GM12878 (cell line): Measurements from ENCODE around the gene HNRNPF. TPM values are rescaled to one million over a fixed set of nuclear protein-coding genes. Genes with fewer than 3 reads are reported as not detected.

ENCODE experiments used
- BMI1 ChIP-seq: fragments of 450-650 bp; IDR thresholded peaks from 2 replicates; pipeline ENCODE4 v1.6.1; 2016; ENCODE audit warnings: mild to moderate bottlenecking, moderate library complexity, borderline replicate concordance
- CBX3 ChIP-seq: fragments of 200-600 bp; sonication (generic); IDR thresholded peaks from 2 replicates; pipeline ENCODE4 v1.6.1; 2016; ENCODE audit warnings: low read depth, borderline replicate concordance
- CBX5 ChIP-seq: sonication (generic); IDR thresholded peaks from 2 replicates; pipeline ENCODE4 v1.6.1; 2016; ENCODE audit warnings: low read depth, moderate library complexity, mild to moderate bottlenecking, inconsistent platforms
- CHD4 ChIP-seq: fragments of 200-600 bp; sonication (generic); IDR thresholded peaks from 2 replicates; pipeline ENCODE4 v1.6.1; 2016; ENCODE audit warnings: mild to moderate bottlenecking
- GABPA ChIP-seq: IDR thresholded peaks from 2 replicates; pipeline ENCODE4 v1.6.1; 2014; ENCODE audit warnings: antibody characterized with exemption, low read depth, mild to moderate bottlenecking, inconsistent platforms
- KLF5 ChIP-seq: fragments of 450-650 bp; IDR thresholded peaks from 2 replicates; pipeline ENCODE4 v1.6.1; 2014; ENCODE audit warnings: mild to moderate bottlenecking; ENCODE audit not compliant: partially characterized antibody
- LARP7 ChIP-seq: fragments of 450-650 bp; IDR thresholded peaks from 2 replicates; pipeline ENCODE4 v1.6.1; 2017; ENCODE audit warnings: mild to moderate bottlenecking
- MYC ChIP-seq: IDR thresholded peaks from 2 replicates; pipeline ENCODE4 v1.6.1; 2011; ENCODE audit warnings: mild to moderate bottlenecking, low read length, moderate library complexity, inconsistent platforms; ENCODE audit not compliant: insufficient read depth, insufficient replicate concordance, insufficient read length, severe bottlenecking
- NR2C2 ChIP-seq: IDR thresholded peaks from 2 replicates; pipeline ENCODE4 v1.6.1; 2011; ENCODE audit warnings: borderline replicate concordance, low read depth; ENCODE audit not compliant: control insufficient read depth, insufficient read length
- PML ChIP-seq: IDR thresholded peaks from 2 replicates; pipeline ENCODE4 v1.6.1; 2012; ENCODE audit warnings: low read length, inconsistent platforms
- RCOR1 ChIP-seq: conservative IDR thresholded peaks from 2 replicates; pipeline ENCODE4 v1.6.1; 2012; ENCODE audit warnings: low read depth, low read length, improper control_type of control experiment
- RUNX3 ChIP-seq: IDR thresholded peaks from 2 replicates; pipeline ENCODE4 v1.6.1; 2012; ENCODE audit warnings: low read length, inconsistent platforms
- SMAD5 ChIP-seq: IDR thresholded peaks from 2 replicates; pipeline ENCODE4 v1.6.1; 2016; ENCODE audit warnings: antibody characterized with exemption, low read depth
- SMARCA5 ChIP-seq: fragments of 450-650 bp; IDR thresholded peaks from 2 replicates; pipeline ENCODE4 v1.6.1; 2017; ENCODE audit warnings: mild to moderate bottlenecking
- SP1 ChIP-seq: IDR thresholded peaks from one replicate; pipeline ENCODE4 v1.6.1; 2011; ENCODE audit warnings: low read depth, low read length
- SPI1 ChIP-seq: IDR thresholded peaks from 2 replicates; pipeline ENCODE4 v1.6.1; 2011; ENCODE audit warnings: low read depth, mild to moderate bottlenecking, low read length, moderate library complexity, borderline replicate concordance; ENCODE audit not compliant: insufficient read depth
- WRNIP1 ChIP-seq: IDR thresholded peaks from 2 replicates; pipeline ENCODE4 v1.6.1; 2011; ENCODE audit warnings: low read depth, low read length, improper control_type of control experiment, borderline replicate concordance
- YBX1 ChIP-seq: fragments of 450-650 bp; IDR thresholded peaks from 2 replicates; pipeline ENCODE4 v1.6.1; 2016; ENCODE audit warnings: antibody characterized with exemption
- ZNF274 ChIP-seq: IDR thresholded peaks from one replicate; pipeline ENCODE4 v1.8.0; 2011; ENCODE audit not compliant: insufficient read length, insufficient read depth
- polyA plus RNA-seq, 11 experiments: library from polyadenylated mRNA; depleted of rRNA in 4 of 11; unstranded in 6 of 11; stranded (reverse) in 5 of 11; fragments of >200 nt; fragmentation: Nextera tagmentation in 4 of 11; fragmentation: Illumina TruSeq in 1 of 11; extraction: Ambion mirVana in 4 of 11; extraction: Trizol in 1 of 11; gene quantifications; 1 replicate in 1 of 11; 2 replicates in 10 of 11; pipeline versions ENCODE4 v1.2.1 to v1.2.3, GENCODE V29; 2011 to 2016; ENCODE audit warnings: inconsistent platforms in 2 of 11, missing spikeins in 2 of 11, low read depth in 1 of 11
- total RNA-seq, 4 experiments: library from RNA; depleted of rRNA in 3 of 4; stranded (reverse); fragments of >200 nt in 3 of 4; fragmentation: Illumina TruSeq in 1 of 4; extraction: Trizol in 1 of 4; gene quantifications; 2 replicates each; pipeline versions ENCODE4 v1.2.1 to v1.2.3, GENCODE V29; 2013 to 2021
- TF ChIP-seq, protein P1 (sequence below): IDR thresholded peaks from 2 replicates; pipeline ENCODE4 v1.6.1; 2012; ENCODE audit warnings: low read depth, low read length, improper control_type of control experiment
- TF ChIP-seq, protein P2 (sequence below), 3 experiments: IDR thresholded peaks in 2 of 3; conservative IDR thresholded peaks in 1 of 3; 2 replicates each; pipeline ENCODE4 v1.5.1; 2011; ENCODE audit warnings: low read depth in 3 of 3, low read length in 3 of 3, mild to moderate bottlenecking in 3 of 3, control low read depth in 2 of 3, moderate library complexity in 2 of 3, inconsistent platforms in 1 of 3, mixed read lengths in 1 of 3; ENCODE audit not compliant: control insufficient read depth in 2 of 3, insufficient read depth in 1 of 3; ENCODE audit errors: extremely low read depth in 1 of 3
- TF ChIP-seq, protein P3 (sequence below): fragments of 450-650 bp; IDR thresholded peaks from 2 replicates; pipeline ENCODE4 v1.6.1; 2014; ENCODE audit warnings: mild to moderate bottlenecking
- TF ChIP-seq, protein P4 (sequence below): IDR thresholded peaks from 2 replicates; pipeline ENCODE4 v1.6.1; 2012; ENCODE audit warnings: low read depth, low read length, improper control_type of control experiment
- TF ChIP-seq, protein P5 (sequence below): fragments of 450-650 bp; IDR thresholded peaks from 2 replicates; pipeline ENCODE4 v1.6.1; 2017; ENCODE audit warnings: mild to moderate bottlenecking

The HNRNPF gene
- total and polyA plus RNA-seq, 10 of the 15 experiments (the other 5 are each of a cell fraction or from before 2014, with no cell fraction given), result 156 to 373 (median 293) TPM

DNA sequence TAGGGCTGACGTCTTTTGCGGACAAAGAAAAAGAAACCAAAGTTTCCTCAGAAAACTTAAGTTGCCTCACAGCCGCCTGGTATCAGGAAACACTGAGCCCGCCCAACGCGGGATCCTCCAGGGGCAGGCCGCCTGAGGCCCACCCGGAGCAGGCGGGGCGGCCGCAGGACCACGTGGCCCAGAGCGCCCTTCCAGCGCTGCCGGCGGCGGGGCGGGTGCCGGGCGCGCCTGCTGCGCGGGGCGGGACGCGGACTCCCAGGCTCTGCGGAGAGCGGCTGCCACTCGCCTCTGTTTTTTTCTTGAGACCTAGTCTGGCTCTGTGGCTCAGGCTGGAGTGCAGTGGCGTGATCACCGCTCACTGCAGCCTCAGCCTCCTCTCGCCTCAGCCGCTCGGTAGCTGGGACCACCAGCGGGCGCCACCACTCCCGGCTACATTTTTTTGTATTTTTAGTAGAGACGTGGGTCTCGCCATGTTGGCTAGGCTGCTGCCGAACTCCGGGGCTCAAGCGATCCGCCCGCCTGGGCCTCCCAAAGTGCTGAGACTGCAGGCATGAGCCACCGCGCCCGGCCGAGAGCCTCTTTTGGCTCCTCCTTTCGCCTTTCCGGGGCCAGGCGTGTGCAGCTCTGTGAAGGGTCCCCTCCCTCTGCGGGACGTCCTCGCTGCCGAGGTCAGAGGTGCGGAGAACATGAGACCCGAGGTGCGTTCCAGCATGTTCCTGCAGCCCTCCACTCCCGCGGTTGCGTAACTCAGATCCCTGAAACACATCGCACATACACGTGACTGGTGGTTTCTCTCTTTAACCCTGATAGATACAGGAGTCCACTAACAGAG, 11.6 kb upstream of the HNRNPF start (continued):
- TF ChIP-seq RCOR1 (no peak), MYC (peak; percentile 80), LARP7 (peak; percentile 56; the same call in 1 of the 2 replicates), SMAD5 (no peak), WRNIP1 (no peak), ZNF274 (no peak), SMARCA5 (no peak), CBX5 (0 out of 2 replicates have a peak, but pooled peaks have one; percentile 14), CBX3 (no peak), BMI1 (no peak), RUNX3 (no peak; the same call in none of the 2 replicates), GABPA (0 out of 2 replicates have a peak, but pooled peaks have one; percentile 49), SP1 (no peak), YBX1 (no peak), KLF5 (no peak), CHD4 (no peak), SPI1 (no peak), NR2C2 (no peak), PML (peak; percentile 33; the same call in 1 of the 2 replicates)
- TF ChIP-seq, protein P1, sequence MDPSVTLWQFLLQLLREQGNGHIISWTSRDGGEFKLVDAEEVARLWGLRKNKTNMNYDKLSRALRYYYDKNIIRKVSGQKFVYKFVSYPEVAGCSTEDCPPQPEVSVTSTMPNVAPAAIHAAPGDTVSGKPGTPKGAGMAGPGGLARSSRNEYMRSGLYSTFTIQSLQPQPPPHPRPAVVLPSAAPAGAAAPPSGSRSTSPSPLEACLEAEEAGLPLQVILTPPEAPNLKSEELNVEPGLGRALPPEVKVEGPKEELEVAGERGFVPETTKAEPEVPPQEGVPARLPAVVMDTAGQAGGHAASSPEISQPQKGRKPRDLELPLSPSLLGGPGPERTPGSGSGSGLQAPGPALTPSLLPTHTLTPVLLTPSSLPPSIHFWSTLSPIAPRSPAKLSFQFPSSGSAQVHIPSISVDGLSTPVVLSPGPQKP, result no peak
- TF ChIP-seq, protein P2, sequence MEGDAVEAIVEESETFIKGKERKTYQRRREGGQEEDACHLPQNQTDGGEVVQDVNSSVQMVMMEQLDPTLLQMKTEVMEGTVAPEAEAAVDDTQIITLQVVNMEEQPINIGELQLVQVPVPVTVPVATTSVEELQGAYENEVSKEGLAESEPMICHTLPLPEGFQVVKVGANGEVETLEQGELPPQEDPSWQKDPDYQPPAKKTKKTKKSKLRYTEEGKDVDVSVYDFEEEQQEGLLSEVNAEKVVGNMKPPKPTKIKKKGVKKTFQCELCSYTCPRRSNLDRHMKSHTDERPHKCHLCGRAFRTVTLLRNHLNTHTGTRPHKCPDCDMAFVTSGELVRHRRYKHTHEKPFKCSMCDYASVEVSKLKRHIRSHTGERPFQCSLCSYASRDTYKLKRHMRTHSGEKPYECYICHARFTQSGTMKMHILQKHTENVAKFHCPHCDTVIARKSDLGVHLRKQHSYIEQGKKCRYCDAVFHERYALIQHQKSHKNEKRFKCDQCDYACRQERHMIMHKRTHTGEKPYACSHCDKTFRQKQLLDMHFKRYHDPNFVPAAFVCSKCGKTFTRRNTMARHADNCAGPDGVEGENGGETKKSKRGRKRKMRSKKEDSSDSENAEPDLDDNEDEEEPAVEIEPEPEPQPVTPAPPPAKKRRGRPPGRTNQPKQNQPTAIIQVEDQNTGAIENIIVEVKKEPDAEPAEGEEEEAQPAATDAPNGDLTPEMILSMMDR (IDR thresholded peaks at IDR 0.05 in 2 of 3, conservative IDR thresholded peaks at IDR 0.05 in 1 of 3; ENCODE audit: control insufficient read depth in 2 of 3, extremely low read depth in 1 of 3, insufficient read depth in 1 of 3, low read depth in 3 of 3, low read length in 3 of 3), result peak in 1 of 3 experiments; percentile 26; a peak in 1 of 6 replicates
- TF ChIP-seq, protein P3, sequence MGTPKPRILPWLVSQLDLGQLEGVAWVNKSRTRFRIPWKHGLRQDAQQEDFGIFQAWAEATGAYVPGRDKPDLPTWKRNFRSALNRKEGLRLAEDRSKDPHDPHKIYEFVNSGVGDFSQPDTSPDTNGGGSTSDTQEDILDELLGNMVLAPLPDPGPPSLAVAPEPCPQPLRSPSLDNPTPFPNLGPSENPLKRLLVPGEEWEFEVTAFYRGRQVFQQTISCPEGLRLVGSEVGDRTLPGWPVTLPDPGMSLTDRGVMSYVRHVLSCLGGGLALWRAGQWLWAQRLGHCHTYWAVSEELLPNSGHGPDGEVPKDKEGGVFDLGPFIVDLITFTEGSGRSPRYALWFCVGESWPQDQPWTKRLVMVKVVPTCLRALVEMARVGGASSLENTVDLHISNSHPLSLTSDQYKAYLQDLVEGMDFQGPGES, result no peak
- TF ChIP-seq, protein P4, sequence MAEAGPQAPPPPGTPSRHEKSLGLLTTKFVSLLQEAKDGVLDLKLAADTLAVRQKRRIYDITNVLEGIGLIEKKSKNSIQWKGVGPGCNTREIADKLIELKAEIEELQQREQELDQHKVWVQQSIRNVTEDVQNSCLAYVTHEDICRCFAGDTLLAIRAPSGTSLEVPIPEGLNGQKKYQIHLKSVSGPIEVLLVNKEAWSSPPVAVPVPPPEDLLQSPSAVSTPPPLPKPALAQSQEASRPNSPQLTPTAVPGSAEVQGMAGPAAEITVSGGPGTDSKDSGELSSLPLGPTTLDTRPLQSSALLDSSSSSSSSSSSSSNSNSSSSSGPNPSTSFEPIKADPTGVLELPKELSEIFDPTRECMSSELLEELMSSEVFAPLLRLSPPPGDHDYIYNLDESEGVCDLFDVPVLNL, result no peak
- TF ChIP-seq, protein P5, sequence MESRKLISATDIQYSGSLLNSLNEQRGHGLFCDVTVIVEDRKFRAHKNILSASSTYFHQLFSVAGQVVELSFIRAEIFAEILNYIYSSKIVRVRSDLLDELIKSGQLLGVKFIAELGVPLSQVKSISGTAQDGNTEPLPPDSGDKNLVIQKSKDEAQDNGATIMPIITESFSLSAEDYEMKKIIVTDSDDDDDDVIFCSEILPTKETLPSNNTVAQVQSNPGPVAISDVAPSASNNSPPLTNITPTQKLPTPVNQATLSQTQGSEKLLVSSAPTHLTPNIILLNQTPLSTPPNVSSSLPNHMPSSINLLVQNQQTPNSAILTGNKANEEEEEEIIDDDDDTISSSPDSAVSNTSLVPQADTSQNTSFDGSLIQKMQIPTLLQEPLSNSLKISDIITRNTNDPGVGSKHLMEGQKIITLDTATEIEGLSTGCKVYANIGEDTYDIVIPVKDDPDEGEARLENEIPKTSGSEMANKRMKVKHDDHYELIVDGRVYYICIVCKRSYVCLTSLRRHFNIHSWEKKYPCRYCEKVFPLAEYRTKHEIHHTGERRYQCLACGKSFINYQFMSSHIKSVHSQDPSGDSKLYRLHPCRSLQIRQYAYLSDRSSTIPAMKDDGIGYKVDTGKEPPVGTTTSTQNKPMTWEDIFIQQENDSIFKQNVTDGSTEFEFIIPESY, result no peak
